Neural cell (in vitro differentiated cells): Measurements from ENCODE around the gene RPUSD1.

ENCODE experiments used
- EP300 ChIP-seq: fragments of 450-650 bp; conservative IDR thresholded peaks from 2 replicates; pipeline ENCODE4 v1.6.1; 2014; ENCODE audit warnings: antibody characterized with exemption, mild to moderate bottlenecking, moderate library complexity; ENCODE audit not compliant: poor library complexity, severe bottlenecking
- MXI1 ChIP-seq: fragments of 450-650 bp; conservative IDR thresholded peaks from 2 replicates; pipeline ENCODE4 v1.6.1; 2014; ENCODE audit warnings: antibody characterized with exemption, mild to moderate bottlenecking; ENCODE audit not compliant: poor library complexity, severe bottlenecking
- POLR2AphosphoS5 ChIP-seq: IDR thresholded peaks from 2 replicates; pipeline ENCODE4 v1.6.1; 2012

DNA sequence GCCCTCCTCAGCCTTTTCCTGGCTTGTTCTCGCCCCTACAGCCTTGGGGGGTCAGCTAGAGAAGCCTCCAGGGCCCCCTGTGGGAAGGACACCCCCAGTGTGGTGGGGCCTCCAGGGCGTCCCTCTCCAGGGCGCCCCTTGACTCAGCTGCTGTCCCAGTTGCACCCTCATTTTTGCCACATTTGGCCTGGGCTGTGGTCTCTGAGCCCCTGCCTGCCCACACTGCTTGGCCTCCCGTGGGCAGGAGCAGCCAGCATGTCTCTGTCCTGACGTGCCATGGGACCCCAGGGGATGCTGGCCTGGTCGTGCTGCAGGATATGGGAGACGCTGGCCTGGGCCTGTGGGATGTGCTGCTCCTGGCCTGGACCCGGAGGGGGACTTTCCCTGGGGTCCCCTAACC lies 5.2 kb upstream of the RPUSD1 start:
- TF ChIP-seq MXI1 (no peak), POLR2AphosphoS5 (no peak), EP300 (no peak)
